ENCODE data around the gene ADAMTS17. TPM values are rescaled to one million over a fixed set of nuclear protein-coding genes. Genes with fewer than 3 reads are reported as not detected.
"Not testable (repeated sequence)": the region's sequence is repeated elsewhere in the genome, so short reads cannot be mapped to it uniquely, and the experiment has no call there.

ADAMTS17 gene
- total RNA-seq, 1 donor from 2014 or later = 10.6 TPM

GRCh38 chr15:100084042-100084821 is 257.5 kb downstream of the ADAMTS17 start:
- not testable (repeated sequence) for DNase-seq (ENCODE audit: low spot score)

DNA sequence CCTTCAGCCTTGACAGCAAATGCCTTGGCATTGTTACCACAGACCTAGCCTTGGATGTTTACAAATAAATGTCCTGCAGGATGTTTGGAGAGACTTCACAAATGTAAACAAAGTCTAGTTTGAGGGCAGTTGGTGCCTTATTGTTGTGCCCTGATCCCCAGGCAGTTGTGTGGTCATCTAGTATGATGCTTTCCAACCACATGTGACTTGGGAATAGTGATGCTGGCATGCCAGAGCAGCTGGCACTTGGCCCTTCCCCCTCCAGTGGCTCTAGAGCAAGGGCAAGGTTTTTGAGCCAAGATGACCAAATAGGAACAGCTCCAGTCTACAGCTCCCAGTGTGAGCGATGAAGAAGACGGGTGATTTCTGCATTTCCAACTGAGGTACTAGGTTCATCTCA is 258.2 kb downstream of the ADAMTS17 start:
- DNase-seq (ENCODE audit: low spot score) = no peak

GRCh38 chr15:100082761-100083402 is 258.9 kb downstream of the ADAMTS17 start:
- no peak for DNase-seq (ENCODE audit: low spot score)

DNA sequence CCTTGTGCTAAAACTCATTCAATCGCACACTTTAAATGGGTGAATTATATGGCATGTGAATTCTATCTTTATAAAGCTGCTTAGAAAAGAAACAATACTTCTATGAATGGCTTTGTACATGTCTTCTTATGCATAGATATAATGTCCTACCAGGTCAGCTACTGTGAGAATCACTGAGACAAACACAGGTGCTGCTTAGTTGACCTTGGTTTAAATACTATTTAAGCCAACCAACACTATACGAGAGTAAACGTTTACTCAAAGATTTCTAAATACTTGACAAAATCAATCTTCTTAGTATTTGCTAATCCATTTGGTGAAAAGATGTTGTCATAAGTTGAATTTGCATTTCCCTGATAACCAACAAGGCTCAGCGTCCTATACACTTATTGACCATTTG is 260.3 kb downstream of the ADAMTS17 start:
- no peak for DNase-seq (ENCODE audit: low spot score)

GRCh38 chr15:100078511-100079220 is 263.1 kb downstream of the ADAMTS17 start:
- no peak for DNase-seq (ENCODE audit: low spot score)

- DNase-seq (ENCODE audit: low spot score) = no peak
These were observed 266.5 kb downstream of the ADAMTS17 start for GRCh38 chr15:100075229-100075628.

- no peak for DNase-seq (ENCODE audit: low spot score)
These were observed 267.8 kb downstream of the ADAMTS17 start for GRCh38 chr15:100073982-100074381.

- not testable (repeated sequence) for DNase-seq (ENCODE audit: low spot score)
These were observed 275.1 kb downstream of the ADAMTS17 start for GRCh38 chr15:100066521-100067280.

DNA sequence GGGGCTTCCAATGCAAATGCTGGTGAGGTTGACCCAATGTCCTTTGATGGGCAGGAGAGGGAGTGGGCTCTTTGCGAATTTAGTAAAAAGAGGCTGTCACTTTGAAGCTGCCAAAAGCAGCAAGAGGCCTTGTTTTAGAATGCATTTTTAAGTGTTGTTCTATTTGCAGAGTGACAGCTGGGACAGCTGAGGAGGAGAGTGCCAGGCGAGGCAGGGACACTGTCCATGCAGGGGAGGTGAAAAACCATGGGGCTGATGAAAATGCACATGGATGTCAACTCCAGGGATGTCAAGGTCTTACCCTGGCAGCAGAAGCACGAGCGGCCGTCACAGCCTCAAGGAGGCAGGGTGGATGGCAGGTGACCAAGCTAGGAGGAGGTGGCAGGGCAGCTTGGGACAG is 279.8 kb downstream of the ADAMTS17 start:
- DNase-seq (ENCODE audit: low spot score) = no peak

GRCh38 chr15:100060276-100060926 is 281.4 kb downstream of the ADAMTS17 start:
- no peak for DNase-seq (ENCODE audit: low spot score)

- no peak for DNase-seq (ENCODE audit: low spot score)
These were observed 282.3 kb downstream of the ADAMTS17 start for GRCh38 chr15:100059521-100059920.

DNA sequence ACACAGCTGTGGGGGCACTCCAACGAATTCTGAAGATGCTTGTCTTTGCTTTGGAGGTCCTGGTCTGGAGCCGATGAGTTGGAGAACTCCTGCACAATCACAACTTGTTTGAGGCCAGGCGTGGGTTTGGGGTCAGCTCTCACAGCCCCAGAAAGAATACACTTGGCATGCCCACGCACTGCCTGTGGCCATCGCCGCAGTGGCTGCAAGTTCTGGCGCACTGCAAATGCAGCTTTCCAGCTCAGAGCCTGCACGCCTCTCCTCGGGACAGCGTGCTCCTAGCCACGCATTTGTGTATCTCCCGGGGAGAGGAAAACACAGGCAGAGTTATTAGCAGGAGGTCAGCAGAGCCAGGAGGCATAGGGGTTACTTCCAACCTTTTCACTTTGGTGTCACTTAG is 282.7 kb downstream of the ADAMTS17 start:
- no peak for DNase-seq (ENCODE audit: low spot score)

DNA sequence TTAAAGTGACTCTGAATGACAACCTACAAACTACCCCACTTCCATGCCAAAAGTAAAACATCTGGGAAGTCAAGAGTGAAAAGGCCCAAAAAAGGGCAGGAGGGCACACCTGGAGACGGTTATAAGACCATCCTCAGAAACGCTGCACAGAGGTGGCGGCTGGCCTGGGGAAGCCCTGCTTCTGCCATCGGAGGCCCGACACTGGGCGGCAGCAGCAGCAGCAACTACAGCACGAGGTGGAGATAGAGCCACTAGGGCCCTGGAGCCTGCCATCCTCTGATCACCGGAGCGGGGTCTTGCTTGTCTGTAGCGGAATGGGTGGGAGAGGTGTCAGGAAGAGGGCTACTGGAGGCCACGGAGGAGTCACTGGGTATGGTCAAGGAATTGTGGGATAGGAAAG is 283.3 kb downstream of the ADAMTS17 start:
- DNase-seq (ENCODE audit: low spot score) = no peak

GRCh38 chr15:100057281-100057680 is 284.5 kb downstream of the ADAMTS17 start:
- no peak for DNase-seq (ENCODE audit: low spot score)

GRCh38 chr15:100056411-100057072 is 285.2 kb downstream of the ADAMTS17 start:
- no peak for DNase-seq (ENCODE audit: low spot score)

- no peak for DNase-seq (ENCODE audit: low spot score)
These were observed 286.0 kb downstream of the ADAMTS17 start for GRCh38 chr15:100055821-100056220.

- no peak for DNase-seq (ENCODE audit: low spot score)
These were observed 287.2 kb downstream of the ADAMTS17 start for GRCh38 chr15:100054539-100054938.

DNA sequence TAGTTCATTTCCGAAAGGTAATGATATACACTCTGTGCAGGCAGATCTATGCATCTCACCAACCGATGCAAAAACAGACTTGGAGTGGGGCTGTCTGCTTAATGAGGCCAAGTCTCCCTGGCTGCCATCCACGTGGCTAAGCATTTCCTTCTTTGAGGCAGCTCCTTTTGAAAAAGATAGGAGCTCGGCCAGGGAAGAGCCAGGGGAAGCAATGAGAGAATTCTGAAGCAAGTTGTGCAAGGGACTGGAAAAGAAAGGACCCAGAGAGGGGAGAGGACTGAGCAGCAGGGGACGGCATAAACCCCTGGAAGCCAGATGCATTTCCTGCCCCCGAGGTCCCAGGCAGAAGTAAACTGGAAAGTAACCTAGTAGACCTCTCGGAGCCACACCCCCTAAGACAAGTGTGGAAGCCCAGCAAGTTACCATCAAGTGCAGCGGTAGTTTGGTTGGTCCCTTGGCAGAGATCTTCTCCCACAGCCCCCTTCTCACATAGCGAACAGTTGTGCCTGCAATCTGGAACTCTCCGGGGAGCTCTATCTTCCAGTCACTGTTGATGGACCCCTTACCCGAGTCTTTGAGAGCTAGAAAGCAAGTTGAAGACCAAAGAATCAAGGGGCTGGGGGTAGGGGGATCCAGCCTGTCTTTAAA is 288.2 kb downstream of the ADAMTS17 start:
- no peak for DNase-seq (ENCODE audit: low spot score)

- no peak for DNase-seq (ENCODE audit: low spot score)
These were observed 288.9 kb downstream of the ADAMTS17 start for GRCh38 chr15:100052716-100053473.

Measured in ureter (tissue), 1 donor.